CD4-positive, alpha-beta T cell treated with Interleukin-6 at 100 ng/mL for 8 hours (primary cell): ENCODE data around the gene INPP5A.
"Not testable (repeated sequence)": the region's sequence is repeated elsewhere in the genome, so short reads cannot be mapped to it uniquely, and the experiment has no call there.

Experiments
- DNase-seq: peaks from one replicate; pipeline ENCODE4 v3.0.0-alpha.2; 2020; ENCODE audit warnings: mixed read lengths, low spot score

INPP5A gene

DNA sequence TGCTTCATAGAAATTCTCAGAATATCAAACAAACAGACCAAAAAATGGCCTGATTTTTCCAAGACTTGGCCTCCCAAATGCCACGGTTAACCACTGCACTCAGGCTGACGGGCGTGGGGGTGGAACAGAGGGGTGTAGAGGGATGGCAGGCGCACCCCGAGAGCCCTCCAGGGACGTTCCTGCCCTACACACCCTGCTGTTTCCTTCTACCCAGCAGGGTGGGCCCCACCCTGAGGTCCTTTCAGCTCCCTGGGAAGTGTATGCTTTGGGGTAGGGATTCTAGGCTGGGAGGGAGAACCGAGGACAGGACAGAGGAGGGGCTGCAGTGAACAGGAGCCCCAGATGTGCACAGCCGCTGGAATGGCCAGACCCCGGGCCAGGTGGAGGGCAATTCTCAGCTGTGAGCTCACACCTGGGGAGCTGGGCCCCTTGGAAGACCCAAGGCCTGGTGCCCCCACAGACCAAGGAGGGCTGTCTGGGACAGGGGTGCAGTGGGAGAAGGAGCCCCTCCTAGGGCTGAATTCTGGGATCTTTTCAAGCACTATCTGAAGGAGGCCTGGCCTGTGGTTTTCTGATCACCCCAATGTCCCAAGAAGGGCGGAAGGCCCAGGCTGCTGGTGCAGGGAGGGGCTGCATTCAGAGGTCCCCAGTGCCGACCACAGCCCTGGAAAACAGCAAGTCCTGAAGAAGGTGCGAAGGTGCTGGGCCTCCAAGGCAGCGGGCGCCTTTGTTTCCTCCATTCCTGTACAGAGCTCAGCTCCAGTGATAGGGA, 32.9 kb upstream of the INPP5A start:
- no peak for DNase-seq

DNA sequence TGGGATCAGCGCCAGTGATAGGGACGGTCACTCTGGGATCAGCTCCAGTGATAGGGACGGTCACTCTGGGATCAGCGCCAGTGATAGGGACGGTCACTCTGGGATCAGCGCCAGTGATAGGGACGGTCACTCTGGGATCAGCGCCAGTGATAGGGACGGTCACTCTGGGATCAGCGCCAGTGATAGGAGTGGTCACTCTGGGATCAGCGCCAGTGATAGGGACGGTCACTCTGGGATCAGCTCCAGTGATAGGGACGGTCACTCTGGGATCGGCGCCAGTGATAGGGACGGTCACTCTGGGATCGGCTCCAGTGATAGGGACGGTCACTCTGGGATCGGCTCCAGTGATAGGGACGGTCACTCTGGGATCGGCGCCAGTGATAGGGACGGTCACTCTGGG, 32.0 kb upstream of the INPP5A start:
- DNase-seq = not testable (repeated sequence)

DNA sequence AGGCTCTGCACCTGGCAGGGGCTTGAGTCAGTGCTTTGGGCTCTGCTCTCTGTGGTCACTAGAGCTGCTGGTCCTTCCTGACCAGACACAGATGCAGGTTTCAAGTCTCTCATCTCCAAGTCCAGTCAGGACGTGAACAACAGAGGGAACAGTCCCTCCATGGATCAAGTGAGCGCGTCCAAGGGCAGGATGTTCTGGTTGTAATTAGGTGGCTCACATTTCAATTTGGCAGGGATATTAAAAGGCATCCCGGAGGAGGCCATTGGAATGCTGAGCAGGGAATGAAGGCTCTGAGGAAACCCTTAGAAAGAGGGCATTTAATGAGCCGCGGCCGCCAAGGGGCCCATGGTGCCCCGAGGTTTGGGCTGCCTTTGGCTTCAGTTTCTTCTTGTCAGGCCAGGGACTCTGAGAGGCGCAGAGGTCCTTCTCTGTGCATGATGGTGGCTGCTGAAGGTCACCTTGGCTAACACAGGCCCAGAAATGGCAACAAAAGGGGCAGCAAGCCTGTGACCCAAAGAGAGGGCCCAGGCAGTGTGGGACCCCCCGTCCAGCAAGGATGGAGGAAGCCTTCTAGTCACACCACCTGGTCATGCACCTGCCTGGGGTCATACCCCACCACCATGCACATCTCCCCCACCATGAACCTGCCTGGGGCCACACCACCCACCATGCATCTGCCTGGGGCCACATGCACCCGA, 30.7 kb upstream of the INPP5A start:
- DNase-seq = no peak

DNA sequence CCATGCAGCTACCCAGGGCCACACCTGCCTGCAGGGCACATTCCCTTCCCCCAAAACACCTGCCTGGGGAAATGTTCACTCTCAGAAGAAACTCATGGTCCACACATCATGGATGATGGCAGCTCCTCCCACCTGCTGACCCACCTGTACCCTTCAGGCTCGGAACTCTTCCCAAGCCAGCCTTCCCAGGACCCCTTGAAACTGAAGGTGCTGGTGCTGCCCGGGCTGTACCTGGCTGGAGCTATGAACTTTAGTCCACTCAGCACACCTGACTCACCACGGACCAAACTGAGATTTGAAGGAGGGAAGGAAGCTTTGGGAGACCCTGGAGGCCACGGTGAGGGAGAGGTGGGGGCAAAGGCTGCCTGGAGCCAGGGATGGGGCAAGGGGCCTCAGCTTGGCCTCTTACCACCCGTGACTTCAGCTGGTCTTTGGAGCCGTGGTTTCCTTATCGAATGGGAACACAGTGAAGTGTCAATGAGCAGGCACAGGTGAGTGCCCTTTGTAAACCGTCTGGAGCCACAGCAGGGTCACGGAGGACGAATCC, 30.1 kb upstream of the INPP5A start:
- no peak for DNase-seq

DNA sequence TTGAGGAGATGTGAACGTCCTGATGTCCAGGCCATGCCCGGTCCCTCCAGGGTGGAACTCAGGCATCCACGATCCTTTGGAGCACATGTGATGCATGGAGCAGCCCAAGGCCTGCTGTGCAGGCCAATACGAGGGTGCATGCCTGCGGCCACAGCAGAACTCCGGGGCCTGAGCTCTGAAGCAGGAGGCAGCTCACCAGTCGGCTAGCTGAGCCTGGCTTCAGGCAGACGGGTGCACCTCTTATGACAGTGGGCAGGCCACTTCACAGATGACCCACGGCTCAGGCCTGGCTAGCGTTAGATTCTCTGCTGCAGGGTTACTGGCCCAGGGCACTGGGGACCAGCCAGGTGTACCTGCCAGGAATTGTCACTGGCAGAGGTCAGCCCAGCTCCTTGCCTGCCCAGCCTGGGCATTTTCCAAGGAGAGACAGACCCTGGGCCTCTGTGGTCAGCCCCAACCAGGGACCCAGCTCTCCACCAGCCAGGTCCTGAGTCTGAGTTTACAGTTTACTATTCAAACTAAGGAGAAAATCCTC, 29.6 kb upstream of the INPP5A start:
- no peak for DNase-seq

DNA sequence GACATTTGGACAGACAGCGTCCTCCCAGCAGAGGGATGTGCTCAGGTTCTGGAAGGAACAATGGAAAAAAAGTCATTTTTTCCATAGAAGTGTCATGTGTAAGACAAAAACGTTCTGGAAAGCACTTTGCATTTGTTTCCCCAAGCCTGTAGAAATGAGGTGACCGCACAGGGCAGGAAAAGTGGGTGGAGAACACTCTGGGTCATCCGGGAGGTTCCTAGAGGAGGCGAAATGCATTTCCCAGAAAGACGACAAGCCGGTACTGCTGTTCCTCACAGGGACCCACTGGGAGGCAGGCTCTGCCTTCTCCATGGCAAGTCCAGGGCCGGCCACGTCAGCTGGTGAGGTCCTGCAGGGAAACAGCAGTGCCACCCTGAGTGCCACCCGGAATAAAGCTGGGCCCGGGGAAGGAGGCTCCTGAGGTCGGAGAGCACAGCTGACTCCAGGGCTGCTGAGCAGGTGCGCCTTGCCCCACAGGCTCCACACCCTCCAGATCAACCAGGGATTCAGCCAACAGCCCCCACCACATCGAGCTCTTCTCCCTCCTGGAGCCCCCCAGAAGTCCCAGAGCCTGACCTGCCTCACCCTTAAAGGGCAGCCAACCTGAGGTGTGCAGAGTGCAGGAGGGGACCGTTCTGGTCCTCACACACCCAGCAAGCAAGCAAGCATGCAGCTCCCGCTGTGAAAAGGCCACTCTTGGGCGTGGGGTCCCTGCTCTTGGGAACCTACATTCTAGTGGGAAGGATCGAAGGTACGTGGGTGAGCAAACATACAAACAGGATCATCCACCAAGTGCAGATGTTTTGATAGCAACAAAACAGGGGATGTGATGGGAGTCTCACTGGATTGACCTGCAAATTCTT, 28.8 kb upstream of the INPP5A start:
- DNase-seq = no peak

DNA sequence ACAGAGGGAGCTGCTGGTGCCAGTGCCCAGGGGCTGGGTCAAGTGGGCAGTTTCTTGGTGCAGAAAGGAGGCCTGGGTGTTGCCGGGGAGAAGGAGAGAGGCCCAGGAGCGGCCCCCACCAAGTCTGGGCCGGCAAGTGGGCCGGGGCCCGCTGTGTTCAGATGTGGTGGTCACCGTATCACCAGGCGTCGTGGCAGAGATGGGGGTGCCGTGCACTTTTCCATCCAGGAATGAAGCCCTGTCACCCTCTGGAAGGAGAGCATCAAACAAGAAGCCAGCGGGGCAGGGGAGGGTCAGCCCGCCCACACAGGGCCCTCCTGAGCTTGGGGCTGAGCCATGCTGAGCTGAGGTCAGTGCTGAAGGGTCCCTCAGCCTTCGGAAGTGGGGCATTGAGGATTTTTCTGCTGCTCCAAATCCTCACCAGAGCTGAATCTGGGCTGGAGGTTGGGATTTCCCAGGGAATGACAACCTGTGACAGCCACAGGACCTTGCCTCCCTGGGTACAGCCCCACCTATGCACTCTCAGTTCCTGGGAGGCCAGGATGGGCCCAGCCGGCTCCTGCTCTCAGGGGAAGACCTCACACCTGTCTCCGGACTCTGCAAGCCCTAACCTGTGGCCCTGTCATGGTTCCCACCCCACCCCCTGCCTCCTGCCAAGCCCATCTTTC, 27.9 kb upstream of the INPP5A start:
- no peak for DNase-seq

DNA sequence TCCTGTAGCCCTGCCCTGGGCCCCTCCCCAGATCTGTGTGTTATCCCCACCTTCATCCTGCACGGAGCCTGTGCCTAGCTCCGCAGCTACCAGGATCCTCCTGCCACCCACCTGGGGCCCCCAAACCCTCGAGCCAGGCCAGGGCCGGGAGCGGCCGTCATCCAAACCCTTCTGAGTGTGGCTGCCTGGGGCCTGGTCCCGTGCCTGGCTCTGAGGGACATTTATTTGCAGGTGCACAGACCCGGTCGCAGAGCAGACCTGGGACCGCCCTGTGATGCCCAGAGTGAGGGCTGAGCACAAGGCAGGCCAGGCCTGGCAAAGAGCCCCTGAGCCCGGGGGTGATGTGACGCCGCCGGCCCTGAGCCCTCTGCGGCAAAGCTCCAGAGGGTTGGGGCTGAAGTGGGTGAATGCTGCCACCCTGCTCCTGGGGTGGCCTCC, 27.4 kb upstream of the INPP5A start:
- no peak for DNase-seq

DNA sequence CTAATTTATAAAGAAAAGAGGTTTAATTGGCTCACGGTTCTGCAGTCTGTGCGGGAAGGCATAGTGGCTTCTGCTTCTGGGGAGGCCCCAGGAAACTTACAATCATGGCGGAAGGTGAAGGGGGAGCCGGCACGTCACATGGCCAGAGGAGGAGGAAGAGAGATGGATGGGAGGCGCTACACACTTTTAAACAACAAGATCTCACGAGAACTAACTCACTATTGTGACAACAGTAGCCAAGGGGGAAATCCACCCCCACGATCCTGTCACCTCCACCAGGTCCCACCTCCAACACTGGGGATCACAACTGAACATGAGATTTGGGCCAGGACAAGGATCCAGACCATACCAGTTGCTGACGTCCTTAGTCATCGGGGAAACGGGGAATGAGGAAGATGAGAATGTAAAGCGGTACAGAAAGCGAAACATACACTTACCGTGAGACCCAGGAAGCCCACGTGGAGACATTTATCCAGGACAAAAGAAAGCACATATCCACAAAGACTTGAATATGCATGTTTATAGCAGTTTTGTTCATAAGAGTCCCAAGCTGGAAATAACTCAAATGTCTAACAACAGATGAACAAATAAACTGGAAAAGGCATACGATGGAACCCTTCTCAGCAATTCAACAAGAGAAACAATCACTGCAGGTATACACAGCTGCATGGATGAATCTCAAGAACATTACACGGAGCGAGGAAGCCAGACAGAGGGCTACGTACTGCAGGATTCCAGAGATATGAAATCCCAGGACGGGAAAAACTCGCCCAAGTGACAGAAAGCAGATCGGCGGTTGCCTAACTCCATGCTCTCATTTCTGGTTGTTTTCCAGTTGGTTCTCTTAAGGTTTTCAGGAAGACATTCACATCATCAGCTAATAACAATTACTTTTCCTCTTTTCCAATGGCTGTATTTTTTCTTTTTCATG, 26.2 kb upstream of the INPP5A start:
- no peak for DNase-seq

DNA sequence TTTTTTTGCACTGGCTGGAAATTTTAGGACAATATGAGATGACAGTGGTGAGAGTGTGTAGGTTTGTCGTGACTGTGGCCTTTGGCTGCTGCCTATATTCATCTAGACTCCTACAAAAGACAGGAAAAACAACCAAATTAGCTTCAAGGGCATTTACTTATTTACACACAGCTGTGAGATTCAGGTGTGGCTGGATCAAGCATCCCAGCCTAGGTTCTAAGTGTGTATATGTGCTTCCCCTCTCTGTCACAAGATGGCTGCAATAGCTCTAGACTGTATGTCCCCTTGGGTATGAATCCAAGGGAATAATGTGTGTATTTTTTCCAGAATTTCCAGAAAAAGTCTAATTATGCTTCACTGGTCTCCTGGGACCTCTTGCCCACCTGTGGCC, 25.5 kb upstream of the INPP5A start:
- DNase-seq = no peak

DNA sequence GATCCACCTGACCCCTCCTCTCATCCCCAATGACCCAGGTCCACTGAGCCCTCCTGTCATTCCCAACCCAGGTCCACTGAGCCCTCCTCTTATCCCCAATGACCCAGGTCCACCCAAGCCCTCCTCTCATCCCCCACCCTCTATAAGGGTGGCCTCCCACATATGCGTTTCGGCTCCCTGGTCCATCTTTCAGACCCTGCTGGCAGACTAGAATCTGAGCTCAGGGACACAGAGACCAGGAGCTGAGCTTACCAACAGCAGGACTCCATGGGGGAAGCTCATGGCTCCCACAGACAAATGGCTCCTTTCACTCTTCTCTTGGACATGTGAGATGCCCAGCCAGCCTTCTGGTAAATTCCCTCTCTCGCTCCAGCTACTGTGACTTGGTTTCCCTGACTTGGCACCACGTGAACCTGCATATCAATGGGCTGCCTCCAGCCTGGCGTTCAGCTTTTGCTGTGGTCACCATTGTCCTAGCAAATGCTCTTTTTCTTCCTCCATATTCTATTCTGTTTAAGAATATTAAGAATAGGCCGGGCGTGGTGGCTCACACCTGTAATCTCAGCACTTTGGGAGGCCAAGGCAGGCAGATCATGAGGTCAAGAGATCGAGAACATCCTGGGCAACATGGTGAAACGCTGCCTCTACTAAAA, 24.8 kb upstream of the INPP5A start:
- DNase-seq = no peak

DNA sequence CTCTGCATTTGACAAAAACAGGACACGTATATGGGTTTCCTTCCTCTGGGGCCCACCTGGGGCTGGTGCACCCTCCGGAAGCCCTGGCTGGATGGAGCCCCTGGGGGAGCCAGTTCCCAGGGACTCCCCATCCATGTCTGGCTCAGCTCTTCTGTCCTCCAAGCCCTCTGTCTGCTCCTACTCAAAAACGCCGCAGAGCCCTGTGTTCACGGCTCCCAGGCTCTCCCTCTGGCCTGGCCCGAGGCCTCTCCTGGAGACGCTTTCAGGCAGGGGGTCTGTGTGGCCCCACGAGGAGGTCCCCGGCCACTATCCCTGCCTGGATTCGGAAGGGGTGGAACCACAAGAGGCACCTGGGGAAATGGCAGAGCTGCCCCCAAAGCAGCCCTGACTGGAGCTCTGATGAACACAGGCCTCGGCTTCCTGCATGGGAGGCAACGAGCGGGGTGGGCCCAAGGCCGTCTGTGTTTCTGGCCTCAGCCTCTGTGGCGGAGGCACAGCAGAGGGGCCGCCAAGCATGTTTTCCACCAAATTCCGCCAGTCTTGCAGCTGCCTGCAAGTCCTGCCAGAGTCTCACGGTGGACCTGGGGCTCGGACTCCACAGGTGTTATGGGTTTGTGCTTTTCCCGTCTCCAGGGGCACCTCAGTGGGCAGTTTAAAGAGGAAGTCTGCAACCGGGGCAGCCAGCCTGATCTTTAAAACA, 22.6 kb upstream of the INPP5A start:
- DNase-seq = no peak

DNA sequence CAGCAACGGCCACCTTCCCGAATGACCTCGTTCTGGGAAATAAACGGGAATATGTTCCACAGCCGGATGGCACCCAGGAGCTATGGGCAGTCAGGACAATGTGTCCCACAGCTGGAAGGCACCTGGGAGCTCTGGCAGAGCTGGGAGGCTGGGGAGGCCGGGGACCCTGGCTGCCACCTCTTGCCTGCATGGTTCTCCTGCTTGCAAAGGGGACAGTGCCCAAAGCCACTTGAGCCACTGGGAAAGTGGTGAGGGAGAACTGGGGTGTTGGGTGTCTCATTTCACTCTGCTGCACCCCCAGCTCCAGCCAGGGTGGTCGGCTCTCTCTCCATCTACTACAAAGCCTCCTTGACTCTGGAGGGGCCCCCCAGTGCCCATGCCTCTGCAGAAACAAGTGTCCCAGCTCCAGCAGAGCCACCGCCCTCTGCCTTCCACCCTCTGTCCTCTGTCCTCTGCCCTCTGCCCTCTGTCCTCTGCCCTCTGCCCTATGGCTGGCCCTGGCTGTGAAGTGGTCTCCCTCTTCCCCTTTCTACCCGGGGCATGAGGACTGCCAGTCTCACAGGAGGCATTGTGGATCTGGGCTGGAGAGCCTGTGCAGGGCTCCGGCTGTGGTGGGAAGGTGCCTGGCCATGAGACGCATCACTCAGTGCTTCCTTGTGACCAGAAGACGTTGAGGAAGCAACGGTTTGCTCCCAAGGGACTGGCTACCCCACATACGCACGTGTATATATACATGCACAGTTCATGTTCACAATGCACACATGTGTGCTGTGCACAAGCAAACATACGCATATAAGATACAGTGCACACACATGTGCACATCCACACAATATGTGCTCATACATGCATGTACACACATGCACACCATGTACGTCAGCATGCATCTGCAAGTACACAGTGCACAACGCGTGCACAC, 21.5 kb upstream of the INPP5A start:
- no peak for DNase-seq

DNA sequence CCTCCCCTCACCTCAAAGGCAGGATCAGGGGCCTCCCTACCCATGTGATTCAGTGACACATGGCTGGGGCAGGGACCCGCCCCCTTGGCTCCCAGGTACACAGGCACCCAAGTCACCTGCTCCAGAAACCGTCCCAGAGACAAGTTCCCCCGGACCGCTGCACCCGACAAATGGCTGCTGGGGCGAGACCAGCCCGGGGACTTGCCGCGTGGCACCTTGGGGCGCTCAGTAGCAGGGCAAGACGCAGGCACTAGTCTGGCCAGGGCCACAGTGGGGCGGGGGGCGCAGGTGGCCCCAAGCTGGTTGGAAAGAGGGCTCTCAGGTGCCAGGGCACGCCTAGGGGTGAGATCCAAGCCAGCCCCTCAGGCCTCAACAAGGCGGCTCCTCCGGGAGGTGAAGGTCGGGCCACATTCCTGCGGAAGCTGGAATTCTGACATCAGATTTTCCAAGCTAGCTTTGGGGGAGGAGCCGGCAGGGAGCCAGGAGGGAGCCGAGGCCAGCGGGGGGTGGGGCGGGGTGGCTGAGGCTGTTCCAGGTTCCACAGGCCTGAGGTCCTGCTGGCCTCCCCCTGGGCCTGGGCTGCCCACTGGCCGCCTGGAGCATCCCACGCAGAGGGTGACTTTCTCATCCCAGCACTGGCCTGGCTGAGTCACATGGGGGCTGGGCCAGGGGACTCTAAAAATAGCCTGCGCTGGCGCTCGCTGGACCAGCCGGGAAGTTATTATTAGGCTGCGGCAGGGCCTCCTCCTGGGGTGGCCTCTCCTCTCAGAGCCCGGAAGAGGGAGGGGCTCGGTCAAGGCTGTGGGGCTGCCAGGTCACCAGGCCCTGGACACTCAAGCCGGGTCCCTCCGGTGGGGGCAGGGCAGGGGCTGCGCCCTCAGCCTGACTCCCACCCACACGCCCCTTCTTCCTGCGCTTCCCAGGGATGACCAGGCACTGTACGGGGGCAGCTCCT, 20.5 kb upstream of the INPP5A start:
- no peak for DNase-seq

DNA sequence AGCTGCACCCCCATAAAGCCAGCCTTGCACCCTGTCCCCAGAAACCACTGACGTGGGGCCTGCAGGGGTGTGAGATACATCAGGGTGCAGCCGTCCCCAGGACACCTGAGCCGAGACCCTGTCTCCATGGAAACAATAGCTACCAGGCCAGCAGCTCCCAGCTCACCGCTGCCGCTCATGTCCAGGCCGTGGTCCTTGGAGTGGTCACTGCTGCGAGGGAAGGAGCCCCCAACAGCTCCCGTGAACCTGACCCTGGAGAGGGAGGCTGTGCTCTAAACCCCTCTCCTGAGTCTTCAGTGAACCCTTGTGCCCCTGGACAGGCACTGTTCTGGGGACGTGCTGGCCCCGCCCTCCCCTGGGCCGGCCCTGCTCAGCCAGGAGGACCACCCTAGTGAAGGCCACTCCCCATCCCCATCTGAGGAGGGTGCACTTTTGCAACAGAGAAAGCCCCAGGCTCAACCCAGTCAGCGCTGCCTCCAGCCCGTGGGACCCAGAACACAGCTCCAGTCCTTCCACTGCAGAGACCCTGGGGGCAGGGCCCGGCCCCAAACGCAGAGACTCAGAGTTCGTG, 19.6 kb upstream of the INPP5A start:
- no peak for DNase-seq

DNA sequence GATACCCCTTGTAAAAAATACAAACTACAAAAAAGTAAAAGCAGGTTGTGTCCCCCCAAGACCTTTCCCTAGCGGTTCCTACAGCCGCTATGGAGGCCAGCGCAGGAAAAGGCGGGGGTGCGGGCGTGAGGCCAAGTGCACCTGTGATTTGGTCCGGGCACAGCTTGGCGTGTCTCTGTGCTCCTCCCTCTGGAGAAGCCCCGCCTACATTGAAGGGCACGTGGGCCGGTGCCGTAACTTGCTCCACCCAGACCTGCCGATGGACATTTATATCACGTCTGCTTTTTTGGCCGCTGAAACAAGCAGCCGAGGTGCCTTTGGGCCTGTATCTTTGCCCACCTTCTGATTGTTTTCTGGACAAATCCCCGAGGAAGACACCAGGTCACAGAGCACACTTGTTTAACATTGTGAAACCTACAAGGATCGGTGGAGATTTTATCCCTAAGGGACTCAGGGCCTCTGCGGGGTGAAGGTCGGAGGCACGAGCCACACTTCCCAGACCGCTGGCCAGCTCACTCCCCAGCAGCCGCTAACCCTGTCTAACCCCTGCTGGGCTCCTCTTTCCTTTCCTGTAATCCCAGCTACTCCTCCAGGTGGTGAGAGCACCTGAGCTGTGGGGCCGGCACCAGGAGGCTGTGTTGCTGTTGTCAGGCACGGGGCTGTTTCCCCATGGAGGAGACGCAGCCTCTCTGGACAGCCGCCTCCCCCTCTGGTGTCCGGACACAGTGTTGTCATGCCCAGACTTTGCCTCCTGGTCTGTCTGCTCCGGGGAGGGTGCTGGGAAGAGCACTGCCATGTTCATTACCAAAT, 18.8 kb upstream of the INPP5A start:
- no peak for DNase-seq
